HepG2 (cell line): ENCODE results near the gene SLC19A1. TPM values are rescaled to one million over a fixed set of nuclear protein-coding genes. Genes with fewer than 3 reads are reported as not detected.

Source experiments
- BCL6 ChIP-seq: IDR thresholded peaks from 2 replicates; pipeline ENCODE4 v1.6.1; 2016; ENCODE audit warnings: missing genetic modification reagents, missing compliant biosample characterization
- E2F5 ChIP-seq: sonication (generic); formaldehyde crosslinking; conservative IDR thresholded peaks from 2 replicates; pipeline ENCODE4 v1.4.0; 2020; ENCODE audit warnings: missing genetic modification reagents
- ETV6 ChIP-seq: sonication (generic); formaldehyde crosslinking; conservative IDR thresholded peaks from 2 replicates; pipeline ENCODE4 v1.4.0; 2020; ENCODE audit warnings: missing genetic modification reagents
- GZF1 ChIP-seq: sonication (generic); formaldehyde crosslinking; IDR thresholded peaks from 2 replicates; pipeline ENCODE4 v1.5.1; 2020; ENCODE audit warnings: mild to moderate bottlenecking, missing genetic modification reagents
- HDAC2 ChIP-seq: sonication (generic); formaldehyde crosslinking; IDR thresholded peaks from 2 replicates; pipeline ENCODE4 v1.4.0; 2020; ENCODE audit warnings: missing genetic modification reagents
- KAT8 ChIP-seq: IDR thresholded peaks from 2 replicates; pipeline ENCODE4 v1.6.1; 2016; ENCODE audit warnings: missing genetic modification reagents, missing compliant biosample characterization
- MED8 ChIP-seq: sonication (generic); formaldehyde crosslinking; IDR thresholded peaks from 2 replicates; pipeline ENCODE4 v1.8.1; 2023; ENCODE audit warnings: mild to moderate bottlenecking, missing genetic modification reagents; ENCODE audit not compliant: insufficient replicate concordance
- MTF1 ChIP-seq: sonication (generic); formaldehyde crosslinking; IDR thresholded peaks from 2 replicates; pipeline ENCODE4 v1.5.0; 2020; ENCODE audit warnings: missing genetic modification reagents
- NR2F6 ChIP-seq, 2 experiments: IDR thresholded peaks; 2 replicates each; pipeline ENCODE4 v1.6.1; 2016; ENCODE audit warnings: antibody characterized with exemption in 1 of 2, mild to moderate bottlenecking in 1 of 2
- PRDM15 ChIP-seq: sonication (generic); formaldehyde crosslinking; IDR thresholded peaks from 2 replicates; pipeline ENCODE4 v1.4.0; 2020; ENCODE audit warnings: missing genetic modification reagents
- RBM22 ChIP-seq: fragments of 200-400 bp; formaldehyde crosslinking; optimal IDR thresholded peaks from 2 replicates; pipeline ENCODE3; 2017; ENCODE audit warnings: mild to moderate bottlenecking, low read length, moderate library complexity
- STAG1 ChIP-seq: sonication (generic); formaldehyde crosslinking; IDR thresholded peaks from 2 replicates; pipeline ENCODE4 v1.4.0; 2020; ENCODE audit warnings: missing genetic modification reagents
- TAF1 ChIP-seq: sonication (generic); formaldehyde crosslinking; IDR thresholded peaks from 2 replicates; pipeline ENCODE4 v1.4.0; 2020; ENCODE audit warnings: missing genetic modification reagents
- ZC3H4 ChIP-seq: sonication (generic); formaldehyde crosslinking; IDR thresholded peaks from 2 replicates; pipeline ENCODE4 v1.4.0; 2020; ENCODE audit warnings: missing genetic modification reagents, borderline replicate concordance
- ZFX ChIP-seq: sonication (generic); formaldehyde crosslinking; IDR thresholded peaks from 2 replicates; pipeline ENCODE4 v1.4.0; 2020; ENCODE audit warnings: mild to moderate bottlenecking, low read depth, missing genetic modification reagents, moderate library complexity
- ZNF687 ChIP-seq: sonication (generic); formaldehyde crosslinking; IDR thresholded peaks from 2 replicates; pipeline ENCODE4 v1.5.1; 2020; ENCODE audit warnings: mild to moderate bottlenecking, missing genetic modification reagents, moderate library complexity
- ZNF740 ChIP-seq: sonication (generic); formaldehyde crosslinking; IDR thresholded peaks from 2 replicates; pipeline ENCODE4 v1.4.0; 2020; ENCODE audit warnings: missing genetic modification reagents
- ZXDC ChIP-seq: sonication (generic); formaldehyde crosslinking; IDR thresholded peaks from 2 replicates; pipeline ENCODE4 v1.5.0; 2020; ENCODE audit warnings: mild to moderate bottlenecking, missing genetic modification reagents
- polyA plus RNA-seq, 8 experiments: library from polyadenylated mRNA; depleted of rRNA in 3 of 8; stranded (reverse) in 7 of 8; unstranded in 1 of 8; fragments of >200 nt; fragmentation: Illumina TruSeq in 4 of 8; extraction: Trizol in 4 of 8; gene quantifications; 2 replicates each; pipeline versions ENCODE4 v1.2.1 to v1.2.3, GENCODE V29; 2011 to 2016; ENCODE audit warnings: low read depth in 4 of 8, missing spikeins in 1 of 8, mixed read lengths in 1 of 8; ENCODE audit not compliant: insufficient read depth in 1 of 8
- total RNA-seq, 5 experiments: library from RNA; depleted of rRNA; stranded (reverse); fragments of >200 nt; fragmentation: Illumina TruSeq; extraction: Trizol; gene quantifications; 2 replicates each; pipeline ENCODE4 v1.2.3, GENCODE V29; 2016; ENCODE audit warnings: low read depth in 1 of 5

The SLC19A1 gene
- total and polyA plus RNA-seq, 2 of the 13 experiments (the other 11 are each of a cell fraction or from before 2014, with no cell fraction given): 21.8 to 23.0 TPM

- no peak for TF ChIP-seq ZXDC (CRISPR knock-in tag)
- TF ChIP-seq GZF1 (CRISPR knock-in tag): no peak
- peak; percentile 78 for TF ChIP-seq KAT8 (CRISPR knock-in tag)
- peak; percentile 60 for TF ChIP-seq BCL6 (CRISPR knock-in tag)
- TF ChIP-seq MED8: no peak
- TF ChIP-seq ETV6: no peak
- no peak for TF ChIP-seq STAG1 (CRISPR knock-in tag)
- TF ChIP-seq HDAC2 (CRISPR knock-in tag): peak; percentile 89
- TF ChIP-seq PRDM15 (CRISPR knock-in tag): no peak
- no peak for TF ChIP-seq MTF1 (CRISPR knock-in tag)
- TF ChIP-seq ZC3H4 (CRISPR knock-in tag): no peak
- peak; percentile 99 for TF ChIP-seq ZNF687
- peak; percentile 52 for TF ChIP-seq RBM22
- no peak for TF ChIP-seq E2F5
- no peak for TF ChIP-seq ZNF740 (CRISPR knock-in tag)
- TF ChIP-seq TAF1 (CRISPR knock-in tag): peak; percentile 73
- peak; percentile 96 for TF ChIP-seq ZFX (CRISPR knock-in tag)
- peak; percentile 82 for TF ChIP-seq NR2F6 (IDR thresholded peaks at IDR 0.05)
- TF ChIP-seq NR2F6 (CRISPR knock-in tag; IDR thresholded peaks at IDR 0.05): peak; percentile 96
These were observed 16.9 kb downstream of the SLC19A1 start (continued) for GRCh38 chr21:45525153-45525909.
